22Rv1 (cell line): ENCODE measurements around the gene SAMD8.

ENCODE experiments used
- H3K27ac ChIP-seq: fragments of 450-650 bp; 2 replicates; pipeline ENCODE4 v1.5.1; 2017
- ZFX ChIP-seq: fragments of 450-650 bp; IDR thresholded peaks from 2 replicates; pipeline ENCODE4 v1.6.1; 2017; ENCODE audit warnings: antibody characterized with exemption, borderline replicate concordance
- TF ChIP-seq, protein P1 (sequence below): fragments of 450-650 bp; IDR thresholded peaks from 2 replicates; pipeline ENCODE4 v1.5.1; 2017; ENCODE audit warnings: mild to moderate bottlenecking

SAMD8 gene

GRCh38 chr10:75068523-75068922, 42.9 kb upstream of the SAMD8 start:
- H3K27ac ChIP-seq: no peak overlapping the region
- no peak for TF ChIP-seq ZFX
- TF ChIP-seq, protein P1, sequence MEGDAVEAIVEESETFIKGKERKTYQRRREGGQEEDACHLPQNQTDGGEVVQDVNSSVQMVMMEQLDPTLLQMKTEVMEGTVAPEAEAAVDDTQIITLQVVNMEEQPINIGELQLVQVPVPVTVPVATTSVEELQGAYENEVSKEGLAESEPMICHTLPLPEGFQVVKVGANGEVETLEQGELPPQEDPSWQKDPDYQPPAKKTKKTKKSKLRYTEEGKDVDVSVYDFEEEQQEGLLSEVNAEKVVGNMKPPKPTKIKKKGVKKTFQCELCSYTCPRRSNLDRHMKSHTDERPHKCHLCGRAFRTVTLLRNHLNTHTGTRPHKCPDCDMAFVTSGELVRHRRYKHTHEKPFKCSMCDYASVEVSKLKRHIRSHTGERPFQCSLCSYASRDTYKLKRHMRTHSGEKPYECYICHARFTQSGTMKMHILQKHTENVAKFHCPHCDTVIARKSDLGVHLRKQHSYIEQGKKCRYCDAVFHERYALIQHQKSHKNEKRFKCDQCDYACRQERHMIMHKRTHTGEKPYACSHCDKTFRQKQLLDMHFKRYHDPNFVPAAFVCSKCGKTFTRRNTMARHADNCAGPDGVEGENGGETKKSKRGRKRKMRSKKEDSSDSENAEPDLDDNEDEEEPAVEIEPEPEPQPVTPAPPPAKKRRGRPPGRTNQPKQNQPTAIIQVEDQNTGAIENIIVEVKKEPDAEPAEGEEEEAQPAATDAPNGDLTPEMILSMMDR: no peak

- no peak for TF ChIP-seq ZFX
- TF ChIP-seq, protein P1: no peak
- H3K27ac ChIP-seq: no peak overlapping the region
Observed at GRCh38 chr10:75070476-75070875, 41.0 kb upstream of the SAMD8 start.

DNA sequence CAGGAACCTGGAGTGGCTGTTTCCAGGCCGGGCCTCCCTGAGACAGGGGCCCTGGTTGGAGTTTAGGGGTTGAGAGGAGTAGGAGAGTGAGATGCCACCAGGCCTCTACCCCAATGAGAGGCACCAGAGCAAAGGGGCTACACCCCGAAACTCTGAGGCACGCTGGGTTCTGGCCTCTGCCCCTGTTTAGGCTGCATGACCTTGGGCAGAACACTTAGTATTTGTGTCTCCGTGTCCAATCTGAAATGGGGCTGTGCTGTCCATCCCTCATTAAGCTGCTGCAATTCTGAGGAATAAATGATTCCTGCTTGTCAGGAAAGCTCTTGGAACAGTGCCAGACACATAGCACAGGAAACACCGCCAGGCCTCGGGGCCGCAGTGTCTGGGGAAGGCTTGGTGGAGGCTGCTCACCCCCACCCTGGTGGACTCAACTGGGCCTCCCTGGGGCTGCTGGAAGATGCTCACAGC, 40.5 kb upstream of the SAMD8 start:
- TF ChIP-seq, protein P1: no peak

DNA sequence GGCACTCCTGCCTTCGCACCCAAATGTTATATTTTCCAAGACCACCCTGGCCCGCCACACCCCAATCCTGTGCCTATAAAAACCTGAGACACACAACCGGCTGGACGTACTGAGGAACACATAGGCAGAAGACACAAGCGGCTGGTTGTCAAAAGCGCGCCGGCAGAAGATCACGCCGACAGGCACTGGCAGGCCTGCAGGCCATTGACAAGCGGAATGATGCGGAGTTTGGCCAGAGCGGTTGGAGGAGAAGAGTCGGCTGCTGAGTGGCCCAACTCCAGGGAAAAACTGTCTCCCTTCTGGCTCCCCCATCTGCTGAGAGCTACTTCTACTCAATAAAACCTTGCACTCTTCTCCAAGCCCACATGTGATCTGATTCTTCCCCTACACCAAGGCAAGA, 39.7 kb upstream of the SAMD8 start:
- TF ChIP-seq, protein P1: no peak
- no peak for TF ChIP-seq ZFX
- no peak overlapping the region for H3K27ac ChIP-seq

More for the DNA sequence above, 40.5 kb upstream of the SAMD8 start:
- H3K27ac ChIP-seq: no peak overlapping the region

DNA sequence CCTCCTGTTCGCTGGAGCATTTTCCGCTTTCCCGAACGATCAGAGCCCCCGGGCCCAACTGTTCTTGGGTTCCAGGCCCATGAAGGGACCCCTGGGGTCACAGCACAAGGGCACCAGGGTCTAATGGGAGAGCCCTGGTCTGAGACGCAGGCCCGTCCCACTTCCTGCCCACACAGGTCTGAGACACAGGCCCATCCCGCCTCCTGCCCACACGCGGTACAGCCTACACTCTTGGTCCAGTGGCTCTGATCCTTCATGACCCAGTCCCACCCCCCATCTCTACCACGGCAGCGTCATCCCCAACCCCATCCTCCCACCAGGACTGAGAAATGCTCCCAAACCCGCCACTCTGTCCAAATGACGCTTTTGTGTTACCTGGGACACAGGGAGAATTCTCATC, 38.7 kb upstream of the SAMD8 start:
- no peak for TF ChIP-seq ZFX
- TF ChIP-seq, protein P1: no peak
- H3K27ac ChIP-seq: no peak overlapping the region

- H3K27ac ChIP-seq: no peak overlapping the region
- TF ChIP-seq, protein P1: no peak
- TF ChIP-seq ZFX: no peak
Observed at GRCh38 chr10:75073442-75073841, 38.0 kb upstream of the SAMD8 start.

DNA sequence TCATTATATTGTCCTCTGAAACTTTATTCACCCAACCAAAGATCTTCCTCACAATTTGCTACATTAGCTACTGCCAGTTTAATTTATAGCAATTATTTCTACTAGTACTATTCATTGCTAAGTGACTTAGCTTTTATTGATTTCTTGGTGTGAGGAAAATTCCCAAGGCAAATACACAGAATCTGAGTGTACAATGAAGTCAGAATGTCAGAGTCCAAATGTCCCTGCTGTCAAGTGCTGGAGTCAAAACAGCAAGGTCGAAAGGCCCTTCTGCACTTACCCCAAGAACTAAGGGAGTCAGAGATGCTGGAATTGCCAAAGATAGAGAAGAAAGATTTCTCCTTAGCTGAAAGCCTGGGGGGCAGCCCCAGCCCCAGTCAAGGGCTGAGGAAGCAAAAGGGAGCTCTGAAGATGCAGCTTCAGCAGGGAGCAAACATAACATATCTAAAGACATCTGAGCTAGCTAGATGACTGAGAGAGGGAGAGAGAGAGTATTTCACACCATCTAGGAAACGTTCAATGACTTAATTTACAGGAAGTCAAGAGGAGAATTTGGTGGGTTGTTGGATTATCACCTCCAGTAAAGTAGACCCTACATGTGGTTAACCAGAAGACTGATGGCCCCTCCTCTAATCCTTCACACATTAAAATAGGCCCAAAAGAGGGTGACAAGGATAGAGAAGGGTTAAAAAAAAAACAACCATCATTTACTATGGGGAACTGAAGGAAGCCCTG, 36.6 kb upstream of the SAMD8 start:
- no peak overlapping the region for H3K27ac ChIP-seq
- TF ChIP-seq ZFX: no peak
- TF ChIP-seq, protein P1: no peak
